NCI-H1694 treated with DMSO at 0.1 percent for 48 hours (cell line): ENCODE data around the gene ANKRD39.
A peak's percentile ranks its signal among the peaks of the same experiment; 100 is the strongest.
"Not testable (repeated sequence)": the region's sequence is repeated elsewhere in the genome, so short reads cannot be mapped to it uniquely, and the experiment has no call there.

Experiments
- DNase-seq: peaks from one replicate; lab custom pipeline; 2025; lab: John Stamatoyannopoulos, UW

ANKRD39 gene

DNA sequence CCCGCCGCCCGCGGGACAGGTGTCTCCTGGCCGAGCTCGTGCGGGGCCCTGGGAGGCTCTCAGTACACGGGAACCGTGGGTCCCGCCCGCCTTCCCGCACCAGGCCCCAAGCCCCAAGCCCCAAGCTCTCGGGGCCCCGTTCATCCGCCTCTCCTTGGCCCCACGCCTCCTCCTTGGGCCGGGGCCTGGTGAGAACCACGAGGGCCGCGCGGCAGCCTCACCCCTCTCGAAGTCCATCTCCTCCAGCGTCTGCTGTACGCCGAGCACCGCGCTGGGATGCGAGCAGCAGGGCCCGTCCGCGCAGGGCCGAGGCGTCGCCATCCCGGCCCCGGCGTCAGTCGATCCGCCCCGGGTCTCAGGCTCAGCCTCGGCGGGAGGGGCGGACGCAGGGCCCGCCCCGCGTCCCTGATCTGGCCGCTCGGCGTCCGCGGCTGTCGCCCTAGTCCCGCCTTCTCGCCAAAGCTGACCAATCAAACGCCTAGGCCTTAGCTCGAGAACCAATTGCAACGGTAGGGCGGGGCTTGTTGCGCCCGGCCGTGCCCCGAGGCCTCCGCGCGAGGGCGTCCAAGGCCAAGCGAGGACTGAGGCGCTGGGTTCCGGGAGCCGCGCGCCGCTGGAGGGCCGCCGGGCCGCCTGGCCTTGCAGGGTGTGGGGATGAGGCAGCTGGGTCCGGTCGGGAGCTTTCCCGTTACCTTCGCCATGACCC is at the start of gene ANKRD39:
Gene ANKRD39, minus strand, starts transcription at position 350 of the 706 bp plus-strand sequence. Its CDS starts 29 bp downstream, at position 321.
- DNase-seq: peak; percentile 98

DNA sequence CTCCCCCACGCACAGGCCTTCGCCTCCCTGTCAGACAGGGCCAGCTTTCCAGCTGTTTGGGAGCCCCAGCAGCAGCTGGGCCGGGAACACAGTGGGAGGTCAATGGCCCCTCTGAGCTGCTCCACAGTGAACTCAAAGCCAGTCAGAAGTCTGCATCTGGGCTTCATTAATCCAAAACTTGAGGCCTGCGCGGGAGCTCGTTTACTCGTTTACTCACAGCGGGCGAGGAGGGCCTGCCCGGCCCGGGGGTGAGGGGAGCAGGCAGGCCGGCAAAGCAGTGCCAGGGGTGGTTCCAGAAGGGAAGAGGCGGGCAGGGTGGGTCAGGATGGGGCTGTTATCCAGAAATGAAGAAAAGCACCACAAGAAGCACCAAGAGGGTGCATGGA is 48.9 kb upstream of the ANKRD39 start:
- no peak for DNase-seq

- no peak for DNase-seq
These were observed 46.0 kb upstream of the ANKRD39 start for GRCh38 chr2:96903815-96904214.

GRCh38 chr2:96903318-96903717 is 45.5 kb upstream of the ANKRD39 start:
- no peak for DNase-seq

DNA sequence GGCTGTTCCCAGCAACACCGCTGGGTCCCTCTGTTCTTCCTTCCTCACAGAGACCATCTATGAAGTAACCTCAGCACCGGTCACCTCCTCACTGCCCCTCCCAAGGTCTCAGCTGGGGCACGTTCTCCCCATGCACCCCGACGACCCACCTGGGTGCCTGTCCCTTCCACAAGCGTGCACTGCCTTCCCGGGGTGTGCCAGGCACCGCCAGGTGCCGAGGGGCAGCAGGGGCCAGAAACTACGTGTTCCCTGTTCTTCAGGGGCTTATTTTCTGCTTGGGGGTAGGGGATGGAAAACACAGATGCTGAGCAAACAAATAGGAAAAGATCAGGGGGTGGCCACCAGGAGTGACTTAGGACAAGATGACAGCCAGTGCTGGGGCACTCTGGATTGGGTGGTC is 42.4 kb upstream of the ANKRD39 start:
- no peak for DNase-seq

GRCh38 chr2:96899413-96899741 is 41.6 kb upstream of the ANKRD39 start:
- no peak for DNase-seq

DNA sequence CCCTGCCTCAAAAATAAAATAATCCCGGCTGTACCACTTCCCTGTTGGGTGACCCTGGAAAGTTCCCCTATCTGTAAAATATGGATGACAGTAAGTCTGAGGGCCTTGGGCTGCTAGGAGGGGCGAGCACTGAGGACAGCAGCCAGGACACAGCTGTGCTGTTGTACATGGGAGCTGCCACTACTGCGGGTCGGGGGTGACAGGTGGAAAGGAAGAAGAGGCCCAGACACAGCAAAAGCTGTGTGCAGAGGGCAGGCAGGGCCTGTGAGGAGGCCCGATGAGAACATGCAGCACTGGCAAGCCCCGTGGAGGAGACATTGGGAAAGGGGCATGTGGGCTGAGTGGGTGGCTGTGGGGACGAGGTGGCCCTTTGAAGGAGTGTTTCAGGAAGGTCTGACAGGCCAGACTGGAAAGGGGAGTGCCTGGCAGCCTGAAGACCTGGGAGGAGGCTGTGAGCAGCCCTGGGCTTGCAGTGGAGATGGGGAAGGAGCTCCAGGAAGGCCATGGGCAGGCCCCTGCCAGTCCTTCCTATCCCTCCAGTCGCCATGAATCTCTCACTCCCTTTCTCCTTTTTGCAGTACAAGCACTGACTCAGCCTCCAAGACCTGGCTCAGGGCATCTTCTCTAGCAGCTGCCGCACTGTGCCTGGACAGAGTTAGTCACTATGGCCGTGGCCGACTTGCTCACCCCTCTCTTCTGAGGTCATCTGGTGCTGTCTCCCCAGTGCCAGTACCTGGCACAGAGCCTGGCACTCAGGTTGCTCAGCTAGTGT is 41.0 kb upstream of the ANKRD39 start:
- DNase-seq: no peak

GRCh38 chr2:96898135-96898505 is 40.3 kb upstream of the ANKRD39 start:
- DNase-seq: no peak

- no peak for DNase-seq
These were observed 39.8 kb upstream of the ANKRD39 start for GRCh38 chr2:96897491-96898134.

GRCh38 chr2:96895746-96896651 is 38.2 kb upstream of the ANKRD39 start:
- peak; percentile 64 for DNase-seq

- no peak for DNase-seq
These were observed 37.4 kb upstream of the ANKRD39 start for GRCh38 chr2:96895032-96895745.

DNA sequence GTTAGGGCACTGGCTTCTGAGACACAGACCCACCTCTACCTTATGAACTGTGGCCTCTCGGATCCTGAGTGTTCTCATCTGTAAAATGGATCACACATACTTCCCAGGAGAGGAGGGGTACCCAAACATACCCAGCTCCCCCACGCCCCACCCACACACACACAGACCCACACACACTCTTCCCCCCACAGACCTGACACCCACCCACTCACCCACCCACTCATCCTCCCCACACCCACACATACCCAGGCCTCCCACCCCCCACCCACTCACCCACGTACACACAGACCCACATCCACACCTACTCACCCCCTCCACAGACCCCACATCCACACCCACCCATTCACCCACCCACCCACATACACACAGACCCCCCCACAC is 36.3 kb upstream of the ANKRD39 start:
- no peak for DNase-seq

GRCh38 chr2:96893289-96894150 is 35.7 kb upstream of the ANKRD39 start:
- no peak for DNase-seq

DNA sequence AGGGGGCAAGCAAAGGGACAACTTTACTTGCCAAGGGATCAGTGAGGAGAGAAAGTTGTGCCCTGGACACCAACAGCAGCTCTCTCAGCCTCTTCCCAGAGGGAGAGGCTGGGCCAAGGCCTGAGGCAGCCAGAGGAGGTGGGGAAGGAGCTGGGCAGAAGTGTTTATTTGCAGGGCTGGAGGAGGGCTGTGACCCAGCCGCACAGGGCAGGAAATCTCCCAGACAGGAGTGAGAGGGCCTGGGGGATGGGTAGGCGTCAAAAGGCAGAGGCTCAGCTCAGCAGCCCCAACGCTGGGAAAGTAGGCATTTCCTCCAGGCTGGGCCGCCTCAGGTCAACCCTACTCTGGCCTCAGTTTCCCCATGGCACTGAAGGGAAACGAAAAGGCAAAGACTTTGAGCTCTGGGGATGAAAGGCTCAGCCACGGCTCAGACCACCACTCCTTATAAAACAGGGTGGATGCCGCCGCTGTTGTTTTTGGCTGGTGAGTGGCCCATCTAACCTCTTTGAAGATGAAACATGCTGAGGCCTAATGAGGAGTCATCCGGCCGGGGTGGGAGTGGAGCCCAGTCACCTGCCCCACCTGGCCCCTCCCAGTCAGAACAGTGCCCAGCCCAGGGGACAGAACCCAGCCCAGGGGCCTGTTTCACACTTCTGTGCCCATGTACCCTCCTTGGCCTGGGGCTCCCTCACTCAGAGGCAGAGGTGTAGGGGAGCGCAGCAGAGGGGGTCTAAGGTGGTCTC is 33.9 kb upstream of the ANKRD39 start:
- DNase-seq: no peak

- DNase-seq: no peak
These were observed 33.0 kb upstream of the ANKRD39 start for GRCh38 chr2:96890726-96891385.

GRCh38 chr2:96890252-96890651 is 32.4 kb upstream of the ANKRD39 start:
- DNase-seq: no peak

DNA sequence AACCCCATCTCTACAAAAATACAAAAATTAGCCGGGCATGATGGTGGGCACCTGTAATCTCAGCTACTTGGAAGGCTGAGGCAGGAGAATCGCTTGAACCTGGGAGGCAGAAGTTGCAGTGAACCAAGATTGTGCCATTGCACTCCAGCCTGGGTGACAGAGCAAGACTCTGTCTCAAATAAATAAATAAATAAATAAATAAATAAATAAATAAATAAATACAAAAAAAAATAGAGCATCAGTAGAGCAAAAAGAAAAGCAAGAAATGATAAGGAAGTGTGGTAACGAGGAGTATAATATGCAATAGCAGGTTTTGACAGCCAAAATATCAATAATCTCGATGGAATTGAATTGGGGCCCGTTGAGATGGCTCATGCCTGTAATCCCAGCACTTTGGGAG is 31.7 kb upstream of the ANKRD39 start:
- DNase-seq: not testable (repeated sequence)

DNA sequence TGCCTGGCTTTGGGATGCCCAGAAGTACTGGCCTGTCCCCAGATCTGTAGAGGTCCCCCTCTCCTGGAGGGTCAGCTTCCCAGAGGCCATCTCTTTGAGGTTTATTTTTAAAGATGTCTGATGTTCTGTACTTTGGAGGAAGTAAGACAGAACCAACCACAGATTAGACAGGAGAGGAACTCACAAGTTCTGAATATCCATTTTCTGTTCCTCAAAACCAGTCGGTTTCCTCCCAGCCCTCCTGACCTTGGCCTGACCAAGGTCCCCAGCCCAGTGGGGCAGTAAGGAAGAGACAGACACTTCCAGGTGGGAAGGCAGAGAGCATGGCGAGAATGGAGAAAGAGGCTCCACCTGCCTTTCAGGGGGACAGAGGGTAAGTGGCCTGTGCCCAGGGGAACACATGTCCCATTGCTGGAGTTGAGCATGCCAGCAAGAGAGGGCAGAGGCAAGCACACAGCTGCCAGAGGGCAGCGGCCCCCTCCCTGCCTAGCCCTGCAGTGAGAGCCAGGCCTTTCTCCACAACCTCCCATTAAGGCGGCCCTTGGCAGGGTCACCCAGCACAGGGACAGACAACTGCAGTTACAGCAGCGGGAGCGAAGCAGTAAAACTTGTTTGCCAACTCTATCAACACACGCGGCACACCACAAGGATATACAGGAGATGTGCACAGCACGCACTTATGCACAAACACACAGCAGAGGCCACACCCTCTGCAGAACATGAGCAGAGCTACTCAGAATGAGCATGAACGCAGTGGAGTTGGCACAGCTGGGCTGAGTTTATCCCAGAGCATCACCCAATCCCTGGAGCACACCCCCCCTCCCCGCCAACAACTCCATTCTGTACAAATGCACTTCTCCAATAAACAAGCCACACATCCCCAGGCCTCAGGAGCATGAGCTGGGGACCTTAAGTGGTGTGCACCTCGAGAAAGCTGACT is 30.5 kb upstream of the ANKRD39 start:
- peak; percentile 12 for DNase-seq
